H9 (cell line): ENCODE data around the gene RCOR2. TPM values are rescaled to one million over a fixed set of nuclear protein-coding genes. Genes with fewer than 3 reads are reported as not detected.
A peak's percentile ranks its signal among the peaks of the same experiment; 100 is the strongest.

ENCODE experiments used
- DNase-seq: peaks from one replicate; pipeline ENCODE4 v3.0.0-alpha.2; 2017
- H2AFZ ChIP-seq: one replicate; pipeline ENCODE4 v1.6.1; 2013; ENCODE audit warnings: mild to moderate bottlenecking, low read length, control low read depth, moderate library complexity
- H2AK5ac ChIP-seq: 2 replicates; pipeline ENCODE4 v1.6.1; 2013; ENCODE audit warnings: low read length, control low read depth, mixed read lengths; ENCODE audit not compliant: insufficient read length
- H2BK120ac ChIP-seq: one replicate; pipeline ENCODE4 v1.6.1; 2013; ENCODE audit warnings: low read depth, mild to moderate bottlenecking, low read length, control low read depth, inconsistent platforms; ENCODE audit not compliant: poor library complexity, severe bottlenecking
- H2BK12ac ChIP-seq: 2 replicates; pipeline ENCODE4 v1.6.1; 2013; ENCODE audit warnings: low read length, control low read depth, mixed read lengths, low read depth; ENCODE audit not compliant: insufficient read length
- H2BK15ac ChIP-seq: 2 replicates; pipeline ENCODE4 v1.6.1; 2013; ENCODE audit warnings: low read depth, low read length, control low read depth
- H2BK20ac ChIP-seq: one replicate; pipeline ENCODE4 v1.6.1; 2013; ENCODE audit warnings: low read depth, mild to moderate bottlenecking, low read length, control low read depth, inconsistent platforms; ENCODE audit not compliant: poor library complexity, severe bottlenecking
- H2BK5ac ChIP-seq: 2 replicates; pipeline ENCODE4 v1.6.1; 2013; ENCODE audit warnings: low read length, control low read depth, mixed read lengths; ENCODE audit not compliant: insufficient read length
- H3K14ac ChIP-seq: 2 replicates; pipeline ENCODE4 v1.6.1; 2013; ENCODE audit warnings: low read length, control low read depth; ENCODE audit not compliant: insufficient read depth
- H3K18ac ChIP-seq: 2 replicates; pipeline ENCODE4 v1.6.1; 2013; ENCODE audit warnings: low read depth, mild to moderate bottlenecking, mixed read lengths, low read length, control low read depth; ENCODE audit not compliant: insufficient read length
- H3K23ac ChIP-seq: 2 replicates; pipeline ENCODE4 v1.6.1; 2013; ENCODE audit warnings: low read length, control low read depth, mixed read lengths, low read depth; ENCODE audit not compliant: insufficient read length
- H3K23me2 ChIP-seq: 2 replicates; pipeline ENCODE4 v1.6.1; 2013; ENCODE audit warnings: low read depth, mild to moderate bottlenecking, mixed read lengths, low read length, control low read depth; ENCODE audit not compliant: insufficient read length, poor library complexity, severe bottlenecking
- H3K27ac ChIP-seq: 2 replicates; pipeline ENCODE4 v1.5.1; 2013; ENCODE audit warnings: low read length, control low read depth, mixed read lengths, low read depth; ENCODE audit not compliant: insufficient read length
- H3K27me3 ChIP-seq: 2 replicates; pipeline ENCODE4 v1.6.1; 2013; ENCODE audit warnings: low read length, control low read depth, inconsistent platforms; ENCODE audit not compliant: insufficient read depth
- H3K4ac ChIP-seq: 2 replicates; pipeline ENCODE4 v1.6.1; 2013; ENCODE audit warnings: low read depth, mild to moderate bottlenecking, control low read depth, inconsistent platforms, low read length, moderate library complexity
- H3K4me1 ChIP-seq: 2 replicates; pipeline ENCODE4 v1.6.1; 2013; ENCODE audit warnings: low read length, control low read depth, inconsistent platforms; ENCODE audit not compliant: insufficient read depth
- H3K4me2 ChIP-seq: 2 replicates; pipeline ENCODE4 v1.6.1; 2013; ENCODE audit warnings: low read length, control low read depth, mixed read lengths; ENCODE audit not compliant: insufficient read length, insufficient read depth
- H3K56ac ChIP-seq: 2 replicates; pipeline ENCODE4 v1.6.1; 2013; ENCODE audit warnings: low read depth, mild to moderate bottlenecking, mixed read lengths, low read length, control low read depth; ENCODE audit not compliant: insufficient read length
- H3K79me1 ChIP-seq: 2 replicates; pipeline ENCODE4 v1.6.1; 2013; ENCODE audit warnings: low read depth, mild to moderate bottlenecking, moderate library complexity, low read length, control low read depth, inconsistent platforms; ENCODE audit not compliant: insufficient read depth, poor library complexity, severe bottlenecking
- H3K79me2 ChIP-seq: 2 replicates; pipeline ENCODE4 v1.6.1; 2013; ENCODE audit warnings: low read length, control low read depth, inconsistent platforms; ENCODE audit not compliant: insufficient read depth
- H3K9ac ChIP-seq: 2 replicates; pipeline ENCODE4 v1.6.1; 2013; ENCODE audit warnings: low read length, control low read depth, mixed read lengths; ENCODE audit not compliant: insufficient read length; ENCODE audit errors: extremely low read depth
- H3K9me3 ChIP-seq: one replicate; pipeline ENCODE4 v1.6.1; 2013; ENCODE audit warnings: low read depth, low read length, inconsistent platforms; ENCODE audit not compliant: control insufficient read depth
- H3T11ph ChIP-seq: one replicate; pipeline ENCODE4 v1.6.1; 2013; ENCODE audit warnings: mild to moderate bottlenecking, low read length, control low read depth, inconsistent platforms
- H4K20me1 ChIP-seq: one replicate; pipeline ENCODE4 v1.6.1; 2013; ENCODE audit not compliant: control insufficient read depth, insufficient read length, insufficient read depth
- H4K5ac ChIP-seq: 2 replicates; pipeline ENCODE4 v1.6.1; 2013; ENCODE audit warnings: low read depth, mild to moderate bottlenecking, mixed read lengths, low read length, control low read depth; ENCODE audit not compliant: insufficient read length
- H4K8ac ChIP-seq: replicated peaks from 2 replicates; pipeline ENCODE4 v1.6.1; 2013; ENCODE audit warnings: low read length, control low read depth, mixed read lengths, low read depth; ENCODE audit not compliant: insufficient read length
- H4K91ac ChIP-seq: 2 replicates; pipeline ENCODE4 v1.6.1; 2013; ENCODE audit warnings: low read depth, mild to moderate bottlenecking, moderate library complexity, mixed read lengths, low read length, control low read depth; ENCODE audit not compliant: insufficient read length
- H3K27ac Mint-ChIP-seq, 3 experiments: 2 replicates in 2 of 3; 3 replicates in 1 of 3; pipeline ENCODE4 v1.8.0; 2020 to 2021; ENCODE audit warnings: mixed read lengths in 3 of 3, mild to moderate bottlenecking in 1 of 3, moderate library complexity in 1 of 3
- H3K27me3 Mint-ChIP-seq: 2 replicates; pipeline ENCODE4 v1.8.0; 2021; ENCODE audit warnings: low read depth, mild to moderate bottlenecking, moderate library complexity, mixed read lengths
- H3K36me3 Mint-ChIP-seq, 3 experiments: 2 replicates in 2 of 3; 3 replicates in 1 of 3; pipeline ENCODE4 v1.8.0; 2020 to 2021; ENCODE audit warnings: low read depth in 3 of 3, mixed read lengths in 3 of 3; ENCODE audit not compliant: insufficient read depth in 1 of 3
- H3K4me1 Mint-ChIP-seq, 2 experiments: 2 replicates each; pipeline ENCODE4 v1.8.0; 2020; ENCODE audit warnings: mixed read lengths in 2 of 2
- H3K4me3 Mint-ChIP-seq, 2 experiments: 2 replicates in 1 of 2; 3 replicates in 1 of 2; pipeline ENCODE4 v1.8.0; 2020 to 2021; ENCODE audit warnings: mild to moderate bottlenecking in 2 of 2, mixed read lengths in 2 of 2, moderate library complexity in 1 of 2
- H3K9me3 Mint-ChIP-seq, 2 experiments: 2 replicates in 1 of 2; 3 replicates in 1 of 2; pipeline ENCODE4 v1.8.0; 2020; ENCODE audit warnings: mild to moderate bottlenecking in 2 of 2, mixed read lengths in 2 of 2, moderate library complexity in 1 of 2
- CTCF ChIP-seq: fragments of 200-600 bp; sonication (generic); conservative IDR thresholded peaks from 3 replicates; pipeline ENCODE4 v1.8.0; 2021; ENCODE audit warnings: antibody characterized with exemption, mild to moderate bottlenecking
- WGBS: extraction: QIAGEN DNeasy Blood & Tissue Kit; methylation state at CpG from one replicate; pipeline ENCODE4 v1.1.7; 2013; ENCODE audit warnings: missing lambda C conversion rate, low lambda C conversion rate, mixed read lengths; ENCODE audit not compliant: insufficient read length; ENCODE audit errors: extremely low coverage; 5-methylcytosine and 5-hydroxymethylcytosine counted together
- total RNA-seq: library from RNA; stranded (reverse); gene quantifications from 2 replicates; pipeline ENCODE4 v1.2.1, GENCODE V29; 2021

The RCOR2 gene
- total RNA-seq, 1 experiment from 2014 or later, result 118 TPM

- H3K27me3 ChIP-seq, result no peaks in the 10 kb centered on the region
- H2AFZ ChIP-seq, result no peak overlapping the region
- H4K91ac ChIP-seq, result no peak overlapping the region
- H3K18ac ChIP-seq, result no peak overlapping the region
- H3K4me3 Mint-ChIP-seq, result no peak overlapping the region; a peak in 1 of 5 replicates
- H2BK15ac ChIP-seq, result no peak overlapping the region
- H3K27ac ChIP-seq, result no peak overlapping the region
- no peak for DNase-seq
- no peak overlapping the region for H2AK5ac ChIP-seq
- peak overlapping the region in 2 of 3 experiments; percentile 57 to 63; a peak in 3 of 7 replicates for H3K27ac Mint-ChIP-seq
- no peaks in the 10 kb centered on the region for H3K9me3 Mint-ChIP-seq
- H3K4me1 Mint-ChIP-seq, result peaks cover 37 to 54% of the 10 kb centered on the region in 2 experiments
- no peak overlapping the region for H3K9ac ChIP-seq
- H3K79me2 ChIP-seq, result peaks cover 7% of the 10 kb centered on the region; the same call in 1 of the 2 replicates
- peaks cover 4% of the 10 kb centered on the region for H3K79me1 ChIP-seq
- TF ChIP-seq CTCF, result no peak
- no peak overlapping the region for H2BK20ac ChIP-seq
- no peak overlapping the region for H2BK5ac ChIP-seq
- H3K36me3 Mint-ChIP-seq, result peaks cover 3 to 10% (median 7%) of the 10 kb centered on the region in 3 experiments
- no peak overlapping the region for H4K8ac ChIP-seq
- H4K20me1 ChIP-seq, result no peaks in the 10 kb centered on the region
- H3K9me3 ChIP-seq, result no peaks in the 10 kb centered on the region
- no peak overlapping the region for H3K4ac ChIP-seq
- H2BK12ac ChIP-seq, result no peak overlapping the region
- H3K23ac ChIP-seq, result no peak overlapping the region
- no peak overlapping the region for H2BK120ac ChIP-seq
- H3K14ac ChIP-seq, result no peak overlapping the region
- H3T11ph ChIP-seq, result no peak overlapping the region
- no peak overlapping the region for H3K4me2 ChIP-seq
- H4K5ac ChIP-seq, result no peak overlapping the region
- no peaks in the 10 kb centered on the region for H3K23me2 ChIP-seq
- H3K27me3 Mint-ChIP-seq, result no peaks in the 10 kb centered on the region
- peaks cover 8% of the 10 kb centered on the region; the same call in 1 of the 2 replicates for H3K4me1 ChIP-seq
- no peak overlapping the region for H3K56ac ChIP-seq
- no CpG with 5 or more reads among the region's 3 CpGs for WGBS
These were observed 36.6 kb downstream of the RCOR2 start for GRCh38 chr11:63880403-63880790.
